Gastrocnemius medialis (tissue), 4 donors: ENCODE results near the gene IGF2BP3.

ENCODE experiments used
- CTCF ChIP-seq, 5 experiments: fragments of 450-650 bp in 3 of 5; fragments of 200-600 bp in 2 of 5; sonication (generic) in 2 of 5; IDR thresholded peaks in 4 of 5; conservative IDR thresholded peaks in 1 of 5; 1 replicate in 4 of 5; 2 replicates in 1 of 5; pipeline ENCODE4 v1.5.1; 2016 to 2019; ENCODE audit warnings: antibody characterized with exemption in 5 of 5, mild to moderate bottlenecking in 3 of 5, moderate library complexity in 3 of 5
- POLR2A ChIP-seq, 2 donors: fragments of 450-650 bp; IDR thresholded peaks; one replicate each; pipeline ENCODE4 v1.6.1; 2017; ENCODE audit warnings: antibody characterized with exemption in 2 of 2, mild to moderate bottlenecking in 2 of 2, moderate library complexity in 2 of 2

- TF ChIP-seq CTCF (IDR thresholded peaks at IDR 0.05 in 4 of 5, conservative IDR thresholded peaks at IDR 0.05 in 1 of 5) (no peak), POLR2A (IDR thresholded peaks at IDR 0.05) (no peak)
Observed at GRCh38 chr7:23473844-23474093, 3.5 kb upstream of the IGF2BP3 start.
